WTC11 (cell line): ENCODE measurements around the gene NUDT8. TPM values are rescaled to one million over a fixed set of nuclear protein-coding genes. Genes with fewer than 3 reads are reported as not detected.
"Not testable (repeated sequence)": the region's sequence is repeated elsewhere in the genome, so short reads cannot be mapped to it uniquely, and the experiment has no call there.

ENCODE experiments used
- ATAC-seq: fragments of 200-7000 bp; cut with Tn5 transposase; 2 replicates; pipeline ENCODE4 v1.10.0; 2021; ENCODE audit warnings: mild to moderate bottlenecking, moderate library complexity
- CTCF ChIA-PET: fragments of 300-600 bp; sonication (Branson Sonifier 250); formaldehyde crosslinking; loops from one replicate; lab custom pipeline; 2021; ENCODE audit warnings: antibody characterized with exemption; lab: Charles Lee
- POLR2A ChIA-PET: fragments of 350-600 bp; sonication (Branson Sonifier 250); formaldehyde crosslinking; loops from one replicate; lab custom pipeline; 2021; ENCODE audit warnings: antibody characterized with exemption; lab: Charles Lee
- DNase-seq: peaks from one replicate; pipeline ENCODE4 v3.0.0; 2021; ENCODE audit warnings: low spot score
- H3K27ac Mint-ChIP-seq: 2 replicates; pipeline ENCODE4 v1.8.0; 2021; ENCODE audit warnings: mixed read lengths
- H3K27me3 Mint-ChIP-seq: 2 replicates; pipeline ENCODE4 v1.8.0; 2021; ENCODE audit warnings: low read depth, mild to moderate bottlenecking, moderate library complexity, mixed read lengths
- H3K36me3 Mint-ChIP-seq: 2 replicates; pipeline ENCODE4 v1.8.0; 2021; ENCODE audit warnings: mixed read lengths
- H3K4me1 Mint-ChIP-seq: 2 replicates; pipeline ENCODE4 v1.8.0; 2022; ENCODE audit warnings: mixed read lengths
- H3K4me3 Mint-ChIP-seq: 2 replicates; pipeline ENCODE4 v1.8.0; 2021; ENCODE audit warnings: mild to moderate bottlenecking, moderate library complexity, mixed read lengths
- H3K9me3 Mint-ChIP-seq: 2 replicates; pipeline ENCODE4 v1.8.0; 2021; ENCODE audit warnings: mixed read lengths
- ATF1 ChIP-seq: sonication (generic); formaldehyde crosslinking; IDR thresholded peaks from 2 replicates; pipeline ENCODE4 v1.8.1; 2023; ENCODE audit warnings: mild to moderate bottlenecking, moderate library complexity, missing genetic modification reagents
- CREB1 ChIP-seq: sonication (generic); formaldehyde crosslinking; IDR thresholded peaks from 2 replicates; pipeline ENCODE4 v1.8.0; 2023; ENCODE audit warnings: mild to moderate bottlenecking, missing genetic modification reagents
- CREM ChIP-seq: sonication (generic); formaldehyde crosslinking; IDR thresholded peaks from 2 replicates; pipeline ENCODE4 v1.8.1; 2022; ENCODE audit warnings: mild to moderate bottlenecking, missing genetic modification reagents, moderate library complexity
- FOXJ3 ChIP-seq: sonication (generic); formaldehyde crosslinking; IDR thresholded peaks from 2 replicates; pipeline ENCODE4 v1.9.0; 2021; ENCODE audit warnings: missing genetic modification reagents, mild to moderate bottlenecking, borderline replicate concordance
- GABPB1 ChIP-seq: sonication (generic); formaldehyde crosslinking; IDR thresholded peaks from 2 replicates; pipeline ENCODE4 v1.8.1; 2023; ENCODE audit warnings: mild to moderate bottlenecking, missing genetic modification reagents
- GRHL2 ChIP-seq: fragments of 250-450 bp; sonication (Bioruptor Pico); IDR thresholded peaks from 2 replicates; pipeline ENCODE4 v1.8.0; 2022; ENCODE audit warnings: mild to moderate bottlenecking, moderate library complexity; ENCODE audit not compliant: insufficient replicate concordance, severe bottlenecking
- RORB ChIP-seq: fragments of 250-450 bp; sonication (Bioruptor Pico); IDR thresholded peaks from 2 replicates; pipeline ENCODE4 v1.9.0; 2021; ENCODE audit warnings: mild to moderate bottlenecking
- SOX15 ChIP-seq: fragments of 250-450 bp; sonication (Bioruptor Pico); IDR thresholded peaks from 2 replicates; pipeline ENCODE4 v1.9.0; 2021; ENCODE audit warnings: mild to moderate bottlenecking
- TEAD4 ChIP-seq: sonication (generic); formaldehyde crosslinking; IDR thresholded peaks from 2 replicates; pipeline ENCODE4 v1.8.0; 2022; ENCODE audit warnings: mild to moderate bottlenecking, missing genetic modification reagents
- total RNA-seq: library from RNA; stranded (reverse); gene quantifications from 3 replicates; pipeline ENCODE4 v1.2.3, GENCODE V29; 2021
- TF ChIP-seq, protein P1 (sequence below): fragments of 200-600 bp; IDR thresholded peaks from 2 replicates; pipeline ENCODE4 v1.8.0; 2022; ENCODE audit warnings: antibody characterized with exemption
- TF ChIP-seq, protein P2 (sequence below): sonication (generic); formaldehyde crosslinking; IDR thresholded peaks from 2 replicates; pipeline ENCODE4 v1.8.0; 2022; ENCODE audit warnings: missing genetic modification reagents
- TF ChIP-seq, protein P3 (sequence below): sonication (generic); formaldehyde crosslinking; IDR thresholded peaks from 2 replicates; pipeline ENCODE4 v1.8.1; 2022; ENCODE audit warnings: mild to moderate bottlenecking, moderate library complexity, missing genetic modification reagents
- TF ChIP-seq, protein P4 (sequence below): fragments of 250-450 bp; sonication (Bioruptor Pico); IDR thresholded peaks from 2 replicates; pipeline ENCODE4 v1.8.0; 2021; ENCODE audit warnings: mild to moderate bottlenecking
- TF ChIP-seq, protein P5 (sequence below): sonication (generic); formaldehyde crosslinking; conservative IDR thresholded peaks from 2 replicates; pipeline ENCODE4 v1.8.1; 2022; ENCODE audit warnings: mild to moderate bottlenecking, missing genetic modification reagents
- TF ChIP-seq, protein P6 (sequence below): fragments of 250-450 bp; sonication (Bioruptor Pico); IDR thresholded peaks from 2 replicates; pipeline ENCODE4 v1.9.0; 2021; ENCODE audit warnings: mild to moderate bottlenecking

The NUDT8 gene
- total RNA-seq, 1 experiment from 2014 or later, result 8.3 TPM

DNA sequence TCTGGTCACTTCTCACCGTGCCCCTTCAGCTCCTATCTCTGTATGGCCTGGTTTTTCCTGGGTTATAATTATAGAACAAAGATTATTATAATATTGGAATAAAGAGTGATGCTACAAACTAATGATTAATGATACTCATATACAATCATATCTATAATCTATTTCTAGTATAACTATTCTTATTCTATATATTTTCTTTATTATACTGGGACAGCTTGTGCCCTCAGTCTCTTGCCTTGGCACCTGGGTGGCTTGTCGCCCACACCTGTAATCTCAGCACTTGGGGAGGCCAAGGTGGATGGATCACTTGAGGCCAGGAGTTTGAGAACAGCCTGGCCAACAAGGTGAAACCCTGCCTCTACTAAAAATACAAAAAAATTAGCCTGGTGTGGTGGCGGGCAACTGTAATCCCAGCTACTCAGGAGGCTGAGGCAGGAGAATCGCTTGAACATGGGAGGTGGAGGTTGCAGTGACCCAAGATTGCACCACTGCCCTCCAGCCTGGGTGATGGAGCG lies 30.0 kb upstream of the NUDT8 start:
- ATAC-seq, H3K4me3 Mint-ChIP-seq, H3K4me1 Mint-ChIP-seq, H3K27ac Mint-ChIP-seq, H3K27me3 Mint-ChIP-seq, DNase-seq: not testable (repeated sequence)
- ChIA-PET POLR2A (interaction anchor here (0.6 kb wide), 1 partner anchor 1083 kb away, joined by 4 read pairs; no protein-coding TSS in a partner anchor), CTCF (interaction anchor here (0.6 to 2.9 kb wide), 19 partner anchors 8 to 83 kb away, joined by 3 to 34 read pairs (median 4); partner anchors contain the start of genes ACY3, ALDH3B2, NUDT8 and TBX10)
- TF ChIP-seq, protein P1, sequence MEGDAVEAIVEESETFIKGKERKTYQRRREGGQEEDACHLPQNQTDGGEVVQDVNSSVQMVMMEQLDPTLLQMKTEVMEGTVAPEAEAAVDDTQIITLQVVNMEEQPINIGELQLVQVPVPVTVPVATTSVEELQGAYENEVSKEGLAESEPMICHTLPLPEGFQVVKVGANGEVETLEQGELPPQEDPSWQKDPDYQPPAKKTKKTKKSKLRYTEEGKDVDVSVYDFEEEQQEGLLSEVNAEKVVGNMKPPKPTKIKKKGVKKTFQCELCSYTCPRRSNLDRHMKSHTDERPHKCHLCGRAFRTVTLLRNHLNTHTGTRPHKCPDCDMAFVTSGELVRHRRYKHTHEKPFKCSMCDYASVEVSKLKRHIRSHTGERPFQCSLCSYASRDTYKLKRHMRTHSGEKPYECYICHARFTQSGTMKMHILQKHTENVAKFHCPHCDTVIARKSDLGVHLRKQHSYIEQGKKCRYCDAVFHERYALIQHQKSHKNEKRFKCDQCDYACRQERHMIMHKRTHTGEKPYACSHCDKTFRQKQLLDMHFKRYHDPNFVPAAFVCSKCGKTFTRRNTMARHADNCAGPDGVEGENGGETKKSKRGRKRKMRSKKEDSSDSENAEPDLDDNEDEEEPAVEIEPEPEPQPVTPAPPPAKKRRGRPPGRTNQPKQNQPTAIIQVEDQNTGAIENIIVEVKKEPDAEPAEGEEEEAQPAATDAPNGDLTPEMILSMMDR, result peak; percentile 7; the same call in 1 of the 2 replicates
- Mint-ChIP-seq H3K36me3 (peaks cover 26% of the 10 kb centered on the region), H3K9me3 (peaks cover 29% of the 10 kb centered on the region)

DNA sequence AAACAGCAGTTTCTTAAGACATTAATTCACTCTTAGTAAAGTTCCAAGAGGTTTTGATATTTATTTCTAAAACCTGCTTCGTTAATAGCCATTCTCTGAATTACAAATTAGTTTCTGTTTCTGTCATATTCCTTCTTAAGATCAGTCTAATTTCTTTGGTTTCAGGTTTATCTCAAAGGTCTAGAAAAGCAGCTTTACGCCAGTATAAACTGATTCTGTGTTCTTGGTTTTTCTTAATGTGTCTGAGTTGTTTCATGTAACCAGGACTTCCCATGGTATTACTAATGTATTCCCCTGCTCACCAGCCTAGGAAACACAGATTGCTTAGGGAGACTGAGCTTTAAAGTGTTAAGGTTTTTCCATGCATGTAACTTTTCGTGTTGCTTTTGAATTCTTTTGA lies 27.6 kb upstream of the NUDT8 start:
- no peak for DNase-seq
- no peak overlapping the region for H3K4me3 Mint-ChIP-seq
- ChIA-PET POLR2A (no interaction called here), CTCF (interaction anchor here (1.0 kb wide), 1 partner anchor 9 kb away, joined by 3 read pairs; no protein-coding TSS in a partner anchor)
- no peaks in the 10 kb centered on the region; the same call in 1 of the 2 replicates for H3K27me3 Mint-ChIP-seq
- peaks cover 34% of the 10 kb centered on the region for H3K9me3 Mint-ChIP-seq
- H3K4me1 Mint-ChIP-seq, result no peaks in the 10 kb centered on the region
- ATAC-seq, result no peak
- TF ChIP-seq, protein P2, sequence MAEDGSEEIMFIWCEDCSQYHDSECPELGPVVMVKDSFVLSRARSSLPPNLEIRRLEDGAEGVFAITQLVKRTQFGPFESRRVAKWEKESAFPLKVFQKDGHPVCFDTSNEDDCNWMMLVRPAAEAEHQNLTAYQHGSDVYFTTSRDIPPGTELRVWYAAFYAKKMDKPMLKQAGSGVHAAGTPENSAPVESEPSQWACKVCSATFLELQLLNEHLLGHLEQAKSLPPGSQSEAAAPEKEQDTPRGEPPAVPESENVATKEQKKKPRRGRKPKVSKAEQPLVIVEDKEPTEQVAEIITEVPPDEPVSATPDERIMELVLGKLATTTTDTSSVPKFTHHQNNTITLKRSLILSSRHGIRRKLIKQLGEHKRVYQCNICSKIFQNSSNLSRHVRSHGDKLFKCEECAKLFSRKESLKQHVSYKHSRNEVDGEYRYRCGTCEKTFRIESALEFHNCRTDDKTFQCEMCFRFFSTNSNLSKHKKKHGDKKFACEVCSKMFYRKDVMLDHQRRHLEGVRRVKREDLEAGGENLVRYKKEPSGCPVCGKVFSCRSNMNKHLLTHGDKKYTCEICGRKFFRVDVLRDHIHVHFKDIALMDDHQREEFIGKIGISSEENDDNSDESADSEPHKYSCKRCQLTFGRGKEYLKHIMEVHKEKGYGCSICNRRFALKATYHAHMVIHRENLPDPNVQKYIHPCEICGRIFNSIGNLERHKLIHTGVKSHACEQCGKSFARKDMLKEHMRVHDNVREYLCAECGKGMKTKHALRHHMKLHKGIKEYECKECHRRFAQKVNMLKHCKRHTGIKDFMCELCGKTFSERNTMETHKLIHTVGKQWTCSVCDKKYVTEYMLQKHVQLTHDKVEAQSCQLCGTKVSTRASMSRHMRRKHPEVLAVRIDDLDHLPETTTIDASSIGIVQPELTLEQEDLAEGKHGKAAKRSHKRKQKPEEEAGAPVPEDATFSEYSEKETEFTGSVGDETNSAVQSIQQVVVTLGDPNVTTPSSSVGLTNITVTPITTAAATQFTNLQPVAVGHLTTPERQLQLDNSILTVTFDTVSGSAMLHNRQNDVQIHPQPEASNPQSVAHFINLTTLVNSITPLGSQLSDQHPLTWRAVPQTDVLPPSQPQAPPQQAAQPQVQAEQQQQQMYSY (CRISPR knock-in tag), result no peak
- TF ChIP-seq RORB (CRISPR knock-in tag), result no peak
- TF ChIP-seq ATF1, result no peak
- no peak for TF ChIP-seq GABPB1 (CRISPR knock-in tag)
- TF ChIP-seq, protein P3, sequence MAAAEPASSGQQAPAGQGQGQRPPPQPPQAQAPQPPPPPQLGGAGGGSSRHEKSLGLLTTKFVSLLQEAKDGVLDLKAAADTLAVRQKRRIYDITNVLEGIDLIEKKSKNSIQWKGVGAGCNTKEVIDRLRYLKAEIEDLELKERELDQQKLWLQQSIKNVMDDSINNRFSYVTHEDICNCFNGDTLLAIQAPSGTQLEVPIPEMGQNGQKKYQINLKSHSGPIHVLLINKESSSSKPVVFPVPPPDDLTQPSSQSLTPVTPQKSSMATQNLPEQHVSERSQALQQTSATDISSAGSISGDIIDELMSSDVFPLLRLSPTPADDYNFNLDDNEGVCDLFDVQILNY, result no peak
- no peak for TF ChIP-seq TEAD4
- TF ChIP-seq FOXJ3, result no peak
- TF ChIP-seq CREM (CRISPR knock-in tag), result no peak
- TF ChIP-seq, protein P4, sequence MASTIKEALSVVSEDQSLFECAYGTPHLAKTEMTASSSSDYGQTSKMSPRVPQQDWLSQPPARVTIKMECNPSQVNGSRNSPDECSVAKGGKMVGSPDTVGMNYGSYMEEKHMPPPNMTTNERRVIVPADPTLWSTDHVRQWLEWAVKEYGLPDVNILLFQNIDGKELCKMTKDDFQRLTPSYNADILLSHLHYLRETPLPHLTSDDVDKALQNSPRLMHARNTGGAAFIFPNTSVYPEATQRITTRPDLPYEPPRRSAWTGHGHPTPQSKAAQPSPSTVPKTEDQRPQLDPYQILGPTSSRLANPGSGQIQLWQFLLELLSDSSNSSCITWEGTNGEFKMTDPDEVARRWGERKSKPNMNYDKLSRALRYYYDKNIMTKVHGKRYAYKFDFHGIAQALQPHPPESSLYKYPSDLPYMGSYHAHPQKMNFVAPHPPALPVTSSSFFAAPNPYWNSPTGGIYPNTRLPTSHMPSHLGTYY, result no peak
- no peak for TF ChIP-seq GRHL2 (CRISPR knock-in tag)
- no peak for TF ChIP-seq SOX15 (CRISPR knock-in tag)
- TF ChIP-seq, protein P5, sequence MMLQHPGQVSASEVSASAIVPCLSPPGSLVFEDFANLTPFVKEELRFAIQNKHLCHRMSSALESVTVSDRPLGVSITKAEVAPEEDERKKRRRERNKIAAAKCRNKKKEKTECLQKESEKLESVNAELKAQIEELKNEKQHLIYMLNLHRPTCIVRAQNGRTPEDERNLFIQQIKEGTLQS (CRISPR knock-in tag), result no peak
- TF ChIP-seq, protein P6, sequence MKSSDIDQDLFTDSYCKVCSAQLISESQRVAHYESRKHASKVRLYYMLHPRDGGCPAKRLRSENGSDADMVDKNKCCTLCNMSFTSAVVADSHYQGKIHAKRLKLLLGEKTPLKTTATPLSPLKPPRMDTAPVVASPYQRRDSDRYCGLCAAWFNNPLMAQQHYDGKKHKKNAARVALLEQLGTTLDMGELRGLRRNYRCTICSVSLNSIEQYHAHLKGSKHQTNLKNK (CRISPR knock-in tag), result no peak
- no peak for TF ChIP-seq CREB1
- peaks cover 30% of the 10 kb centered on the region for H3K36me3 Mint-ChIP-seq
- no peak overlapping the region for H3K27ac Mint-ChIP-seq
